ENCODE results near the gene KLHDC1.
"Not testable (repeated sequence)": the region's sequence is repeated elsewhere in the genome, so short reads cannot be mapped to it uniquely, and the experiment has no call there.

KLHDC1 gene

GRCh38 chr14:49692811-49693734 lies at the start of gene KLHDC1:
KLHDC1 (plus strand) TSS chr14:49693120; CDS start chr14:49693195, 75 bp downstream.
- DNase-seq (ENCODE audit: low spot score), result peak; percentile 45

- no peak for DNase-seq (ENCODE audit: low spot score)
Measured at GRCh38 chr14:49653508-49653907, 39.4 kb upstream of the KLHDC1 start.

- DNase-seq (ENCODE audit: low spot score), result no peak
Measured at GRCh38 chr14:49654511-49654910, 38.4 kb upstream of the KLHDC1 start.

- not testable (repeated sequence) for DNase-seq (ENCODE audit: low spot score)
Measured at GRCh38 chr14:49657500-49657899, 35.4 kb upstream of the KLHDC1 start.

GRCh38 chr14:49659526-49660455 lies 33.1 kb upstream of the KLHDC1 start:
- no peak for DNase-seq (ENCODE audit: low spot score)

GRCh38 chr14:49670475-49670874 lies 22.4 kb upstream of the KLHDC1 start:
- no peak for DNase-seq (ENCODE audit: low spot score)

- DNase-seq (ENCODE audit: low spot score), result no peak
Measured at GRCh38 chr14:49673586-49673985, 19.3 kb upstream of the KLHDC1 start.

- no peak for DNase-seq (ENCODE audit: low spot score)
Measured at GRCh38 chr14:49677643-49678042, 15.3 kb upstream of the KLHDC1 start.

- DNase-seq (ENCODE audit: low spot score), result no peak
Measured at GRCh38 chr14:49679271-49679670, 13.6 kb upstream of the KLHDC1 start.

- DNase-seq (ENCODE audit: low spot score), result no peak
Measured at GRCh38 chr14:49686425-49686824, 6.5 kb upstream of the KLHDC1 start.

- DNase-seq (ENCODE audit: low spot score), result peak; percentile 52
Measured at GRCh38 chr14:49687942-49688700, 4.8 kb upstream of the KLHDC1 start, which contains the start of gene POLE2. POLE2 (minus strand) TSS chr14:49688214; CDS start chr14:49688203, 11 bp downstream.

- no peak for DNase-seq (ENCODE audit: low spot score)
Measured at GRCh38 chr14:49688701-49689030, 4.3 kb upstream of the KLHDC1 start.

- no peak for DNase-seq (ENCODE audit: low spot score)
Measured at GRCh38 chr14:49691031-49691430, 1.9 kb upstream of the KLHDC1 start.

GRCh38 chr14:49692193-49692757 lies 645 bp upstream of the KLHDC1 start:
- no peak for DNase-seq (ENCODE audit: low spot score)

GRCh38 chr14:49693735-49694124 lies 810 bp downstream of the KLHDC1 start:
- DNase-seq (ENCODE audit: low spot score), result not testable (repeated sequence)

GRCh38 chr14:49702725-49703124 lies 9.8 kb downstream of the KLHDC1 start:
- DNase-seq (ENCODE audit: low spot score), result no peak

GRCh38 chr14:49703965-49704364 lies 11.0 kb downstream of the KLHDC1 start:
- no peak for DNase-seq (ENCODE audit: low spot score)

- DNase-seq (ENCODE audit: low spot score), result not testable (repeated sequence)
Measured at GRCh38 chr14:49704471-49704870, 11.6 kb downstream of the KLHDC1 start.

GRCh38 chr14:49710993-49711392 lies 18.1 kb downstream of the KLHDC1 start:
- DNase-seq (ENCODE audit: low spot score), result not testable (repeated sequence)

GRCh38 chr14:49720744-49721143 lies 27.8 kb downstream of the KLHDC1 start:
- no peak for DNase-seq (ENCODE audit: low spot score)

- peak; percentile 3 for DNase-seq (ENCODE audit: low spot score)
Measured at GRCh38 chr14:49721733-49722435, 29.0 kb downstream of the KLHDC1 start.
